NAMALWA (cell line): Measurements from ENCODE around the gene RNF4.
"Not testable (repeated sequence)": the region's sequence is repeated elsewhere in the genome, so short reads cannot be mapped to it uniquely, and the experiment has no call there.

ENCODE experiments used
- DNase-seq: peaks from one replicate; pipeline ENCODE4 v3.0.0-alpha.2; 2015; ENCODE audit warnings: low spot score

RNF4 gene

GRCh38 chr4:2468456-2469191 is at the start of gene RNF4:
Gene RNF4 (plus strand): TSS chr4:2469106. CDS start chr4:2490494, 21,388 bp downstream.
- peak; percentile 98 for DNase-seq

DNA sequence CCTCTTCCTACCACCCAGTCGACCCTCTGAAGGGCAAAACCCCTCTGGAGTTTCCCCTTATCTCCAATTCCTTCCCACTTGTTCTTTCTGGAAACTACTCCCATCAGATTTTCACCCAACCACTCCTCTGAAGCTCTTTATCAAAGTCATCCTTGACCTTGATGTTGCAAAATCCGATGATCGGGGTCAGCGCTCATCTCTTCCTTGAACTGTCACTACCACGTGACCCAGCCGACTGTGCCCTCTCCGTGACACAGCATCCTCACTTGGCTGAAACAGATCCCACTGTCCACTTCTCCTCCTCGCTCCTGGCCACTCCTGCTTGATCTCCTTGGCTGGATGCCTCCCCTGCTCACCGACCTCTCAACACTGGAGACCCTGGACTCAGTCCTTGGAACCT is 49.1 kb upstream of the RNF4 start:
- DNase-seq, result no peak

- no peak for DNase-seq
Observed at GRCh38 chr4:2421928-2422327, 47.0 kb upstream of the RNF4 start.

- DNase-seq, result no peak
Observed at GRCh38 chr4:2423066-2423465, 45.8 kb upstream of the RNF4 start.

DNA sequence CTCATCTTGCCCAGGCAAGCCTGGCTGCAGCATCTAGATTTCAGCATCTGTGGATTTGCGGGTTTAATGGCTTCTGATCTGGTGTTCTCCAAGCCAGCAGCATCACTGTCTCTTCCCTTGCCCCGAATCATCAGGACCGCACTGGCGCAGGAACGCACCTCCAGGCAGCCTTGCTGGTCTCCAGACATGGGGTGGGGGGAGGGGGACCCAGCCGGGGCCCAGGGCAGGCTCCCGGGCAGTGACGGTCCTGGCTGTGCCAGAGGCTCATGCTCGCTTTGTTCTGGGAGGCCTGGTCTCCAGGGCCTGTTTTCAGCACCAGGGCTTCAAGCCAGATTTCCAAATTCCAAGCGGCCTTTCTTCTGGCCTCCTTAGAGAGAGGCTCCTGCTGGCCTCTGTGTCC is 45.2 kb upstream of the RNF4 start:
- DNase-seq, result no peak

GRCh38 chr4:2424581-2424980 is 44.3 kb upstream of the RNF4 start:
- no peak for DNase-seq

- DNase-seq, result no peak
Observed at GRCh38 chr4:2425386-2426068, 43.4 kb upstream of the RNF4 start.

GRCh38 chr4:2426069-2426397 is 42.9 kb upstream of the RNF4 start:
- no peak for DNase-seq

DNA sequence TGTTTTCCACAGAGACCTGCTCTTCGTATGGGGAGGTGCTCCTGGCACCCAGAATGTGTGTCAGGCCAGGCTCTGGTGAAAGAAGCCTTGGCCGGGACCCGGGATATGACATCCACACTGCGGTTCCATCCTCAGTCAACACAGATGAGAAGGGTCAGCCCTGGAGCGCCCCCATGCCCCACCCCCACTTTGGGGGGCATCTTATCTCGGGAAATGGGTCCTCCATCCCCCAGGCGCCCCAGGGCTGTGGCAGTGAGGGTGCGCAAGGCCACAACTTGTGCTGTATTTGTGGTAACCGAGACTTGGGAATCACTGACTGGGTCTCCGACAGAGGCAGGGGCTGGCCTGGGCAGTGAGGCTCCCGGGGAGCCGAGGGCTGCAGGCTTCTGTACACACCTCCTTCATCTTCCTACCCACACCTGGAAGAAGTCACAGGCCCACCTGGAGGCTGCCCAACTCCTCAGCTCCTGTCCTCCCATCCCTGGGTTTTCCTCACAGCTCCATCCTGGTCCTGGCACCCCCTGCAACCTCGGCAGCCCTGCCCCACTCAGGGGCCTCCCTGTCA is 42.1 kb upstream of the RNF4 start:
- DNase-seq, result no peak

- DNase-seq, result no peak
Observed at GRCh38 chr4:2427383-2428334, 41.2 kb upstream of the RNF4 start.

- DNase-seq, result no peak
Observed at GRCh38 chr4:2428496-2429213, 40.3 kb upstream of the RNF4 start.

DNA sequence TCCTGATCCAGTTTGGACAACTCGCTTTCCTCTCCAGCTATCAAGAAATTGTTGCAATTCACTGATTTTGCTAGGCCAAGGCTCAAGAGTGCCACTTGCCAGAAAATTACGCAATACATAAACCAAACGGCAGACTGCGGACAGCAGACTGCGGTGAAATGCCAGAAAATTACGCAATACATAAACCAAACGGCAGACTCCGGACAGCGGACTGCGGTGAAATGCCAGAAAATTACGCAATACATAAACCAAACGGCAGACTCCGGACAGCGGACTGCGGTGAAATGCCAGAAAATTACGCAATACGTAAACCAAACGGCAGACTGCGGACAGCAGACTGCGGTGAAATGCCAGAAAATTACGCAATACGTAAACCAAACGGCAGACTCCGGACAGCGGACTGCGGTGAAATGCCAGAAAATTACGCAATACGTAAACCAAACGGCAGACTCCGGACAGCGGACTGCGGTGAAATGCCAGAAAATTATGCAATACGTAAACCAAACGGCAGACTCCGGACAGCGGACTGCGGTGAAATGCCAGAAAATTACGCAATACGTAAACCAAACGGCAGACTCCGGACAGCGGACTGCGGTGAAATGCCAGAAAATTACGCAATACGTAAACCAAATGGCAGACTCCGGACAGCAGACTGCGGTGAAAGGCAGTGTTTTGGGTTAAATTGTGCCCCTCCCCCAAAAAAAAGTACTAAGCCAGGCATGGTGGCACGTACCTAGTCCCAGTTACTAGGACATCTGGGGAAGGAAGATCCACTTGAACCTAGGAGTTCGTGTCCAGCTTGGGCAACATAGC is 38.8 kb upstream of the RNF4 start:
- DNase-seq, result not testable (repeated sequence)

DNA sequence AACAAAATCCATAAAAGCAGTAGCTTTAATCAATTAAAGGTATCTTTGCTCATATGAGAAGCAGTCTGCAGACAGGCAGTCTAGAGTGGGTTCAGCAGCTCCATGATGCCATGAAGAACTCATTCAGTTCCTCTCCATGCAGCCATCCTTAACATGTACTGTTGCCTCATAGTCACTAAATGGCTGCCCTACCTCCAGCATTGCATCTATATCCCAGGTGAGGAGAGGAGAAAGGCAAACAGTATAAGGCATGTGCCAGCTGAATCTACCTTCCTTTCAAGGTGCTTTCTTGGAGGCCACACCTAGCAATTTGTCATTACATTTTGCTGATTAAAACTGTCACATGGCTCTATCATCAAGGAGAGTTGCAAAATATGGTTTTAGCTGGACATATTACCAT is 36.9 kb upstream of the RNF4 start:
- no peak for DNase-seq

- no peak for DNase-seq
Observed at GRCh38 chr4:2432991-2433530, 35.8 kb upstream of the RNF4 start.

DNA sequence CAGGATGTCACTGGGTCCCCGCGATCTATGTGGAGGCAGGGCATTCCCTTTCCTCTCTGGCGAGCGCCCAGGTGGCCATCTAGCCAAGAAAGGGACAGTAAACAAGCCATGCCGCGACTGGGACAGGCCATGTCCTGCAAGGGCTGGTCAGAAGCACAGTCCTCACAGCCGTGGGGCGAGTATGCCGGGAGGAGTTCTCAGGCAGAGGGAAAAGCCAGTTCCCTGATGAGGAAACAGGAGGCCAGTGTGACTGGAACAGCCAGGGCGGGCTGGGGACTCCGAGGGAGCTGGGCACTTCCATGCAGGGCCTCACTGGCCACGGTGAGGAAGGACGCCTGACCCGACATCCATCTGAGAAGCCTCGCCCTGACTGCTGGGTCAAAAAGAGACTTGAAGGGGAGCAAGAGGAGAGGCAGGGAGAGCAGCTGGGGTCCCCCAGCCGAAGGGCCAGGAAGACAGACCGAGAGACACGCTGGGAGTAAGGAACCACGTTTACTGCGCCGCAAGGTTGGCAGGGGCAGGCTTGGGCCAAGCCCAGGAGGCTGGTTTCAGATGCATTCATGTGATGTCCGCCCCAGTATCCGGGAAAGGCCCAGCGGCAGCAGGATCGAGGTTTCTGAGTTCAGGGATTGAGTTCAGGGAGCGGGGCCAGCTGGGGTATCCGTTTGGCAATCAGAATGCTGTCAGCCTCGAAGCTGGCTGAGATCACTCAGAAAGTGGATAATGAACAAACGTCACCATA is 35.1 kb upstream of the RNF4 start:
- no peak for DNase-seq

GRCh38 chr4:2434420-2434819 is 34.5 kb upstream of the RNF4 start:
- DNase-seq, result no peak

DNA sequence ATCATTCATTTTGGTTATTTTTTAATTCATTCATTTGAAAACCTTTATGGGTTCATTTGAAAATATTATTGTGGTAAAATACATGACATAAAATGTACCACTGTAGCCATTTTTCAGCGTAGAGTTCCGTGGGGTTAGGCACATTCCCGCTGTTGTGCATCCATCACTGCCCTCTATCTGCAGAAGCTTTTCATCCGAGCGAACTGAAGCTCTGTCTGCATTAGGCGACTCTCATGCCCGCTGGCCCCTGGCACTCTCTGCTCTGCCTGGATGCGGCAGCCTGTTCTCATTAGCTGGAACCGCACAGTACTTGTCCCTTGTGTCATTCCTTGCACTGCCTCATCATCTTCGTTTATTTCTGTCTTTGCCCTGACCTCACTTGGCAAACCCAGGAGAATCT is 32.6 kb upstream of the RNF4 start:
- DNase-seq, result no peak

DNA sequence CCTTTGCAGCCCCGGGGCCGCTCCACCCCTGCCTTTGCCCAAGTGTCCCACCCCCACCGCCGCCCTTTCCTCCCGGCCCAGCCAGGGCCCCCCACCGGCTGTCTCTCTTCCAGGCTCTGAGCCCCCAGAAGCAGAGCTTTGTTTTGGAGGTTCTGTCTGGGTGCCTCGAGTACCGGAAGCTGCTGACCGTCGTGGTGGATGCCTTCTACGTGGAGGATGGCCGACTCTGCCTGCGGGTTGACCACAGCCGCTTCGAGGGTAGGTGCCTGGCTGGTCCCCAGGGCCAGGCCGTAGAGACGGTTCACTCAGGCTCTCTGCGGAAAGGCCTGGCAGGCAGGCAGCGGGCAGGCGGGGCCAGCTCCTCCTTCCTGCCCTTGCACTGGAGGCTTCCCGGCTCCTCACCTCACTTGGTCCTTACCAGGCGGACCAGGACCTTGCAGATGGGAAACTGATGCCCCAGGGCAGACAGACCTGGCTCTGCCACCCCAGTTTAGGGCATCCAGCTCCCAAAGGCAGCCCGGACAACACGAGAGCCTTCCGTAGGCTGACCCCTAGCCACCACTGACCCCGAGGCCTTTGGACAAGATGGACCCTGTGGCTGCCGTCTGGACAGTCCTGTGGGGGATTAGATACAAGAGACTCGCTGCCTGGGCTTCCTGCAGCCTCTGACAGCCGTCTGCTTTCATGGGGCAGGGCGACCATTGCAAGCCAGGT is 32.0 kb upstream of the RNF4 start:
- no peak for DNase-seq
